Cardiac muscle cell (in vitro differentiated cells and primary cell): ENCODE results near the gene COL4A1. TPM values are rescaled to one million over a fixed set of nuclear protein-coding genes. Genes with fewer than 3 reads are reported as not detected.

Experiments
- DNase-seq, 2 donors: peaks; one replicate each; pipeline versions ENCODE4 v3.0.0 to v3.0.0-alpha.2; 2010 to 2017; ENCODE audit warnings: low read depth in 1 of 2, low spot score in 1 of 2
- H3K27ac ChIP-seq: fragments of 200-600 bp; sonication (generic); 2 replicates; pipeline ENCODE4 v1.5.1; 2016
- H3K27me3 ChIP-seq: fragments of 200-600 bp; sonication (generic); 2 replicates; pipeline ENCODE4 v1.6.0; 2016; ENCODE audit warnings: control low read depth
- H3K36me3 ChIP-seq: fragments of 200-600 bp; sonication (generic); 2 replicates; pipeline ENCODE4 v1.5.1; 2016; ENCODE audit warnings: control low read depth
- H3K4me1 ChIP-seq: fragments of 200-600 bp; sonication (generic); 2 replicates; pipeline ENCODE4 v1.8.1; 2017; ENCODE audit warnings: low read depth, mild to moderate bottlenecking, mixed run types
- H3K4me3 ChIP-seq: fragments of 200-600 bp; sonication (generic); 2 replicates; pipeline ENCODE4 v1.5.1; 2016; ENCODE audit warnings: mild to moderate bottlenecking
- H3K9me3 ChIP-seq: fragments of 200-600 bp; sonication (generic); 2 replicates; pipeline ENCODE4 v1.5.1; 2017; ENCODE audit warnings: low read depth, mild to moderate bottlenecking, control low read depth
- CTCF ChIP-seq: IDR thresholded peaks from 2 replicates; pipeline ENCODE4 v1.5.1; 2012; ENCODE audit warnings: low read depth, mild to moderate bottlenecking, low read length
- polyA plus RNA-seq: library from polyadenylated mRNA; unstranded; fragments of >200 nt; fragmentation: Nextera tagmentation; extraction: Ambion mirVana; gene quantifications from 2 replicates; pipeline ENCODE4 v1.2.1, GENCODE V29; 2016
- total RNA-seq: library from RNA; depleted of rRNA; stranded (reverse); fragments of >200 nt; gene quantifications from 2 replicates; pipeline ENCODE4 v1.2.3, GENCODE V29; 2016

Gene COL4A1
- total and polyA plus RNA-seq, 2 experiments from 2014 or later = 73.9 to 171 TPM

DNA sequence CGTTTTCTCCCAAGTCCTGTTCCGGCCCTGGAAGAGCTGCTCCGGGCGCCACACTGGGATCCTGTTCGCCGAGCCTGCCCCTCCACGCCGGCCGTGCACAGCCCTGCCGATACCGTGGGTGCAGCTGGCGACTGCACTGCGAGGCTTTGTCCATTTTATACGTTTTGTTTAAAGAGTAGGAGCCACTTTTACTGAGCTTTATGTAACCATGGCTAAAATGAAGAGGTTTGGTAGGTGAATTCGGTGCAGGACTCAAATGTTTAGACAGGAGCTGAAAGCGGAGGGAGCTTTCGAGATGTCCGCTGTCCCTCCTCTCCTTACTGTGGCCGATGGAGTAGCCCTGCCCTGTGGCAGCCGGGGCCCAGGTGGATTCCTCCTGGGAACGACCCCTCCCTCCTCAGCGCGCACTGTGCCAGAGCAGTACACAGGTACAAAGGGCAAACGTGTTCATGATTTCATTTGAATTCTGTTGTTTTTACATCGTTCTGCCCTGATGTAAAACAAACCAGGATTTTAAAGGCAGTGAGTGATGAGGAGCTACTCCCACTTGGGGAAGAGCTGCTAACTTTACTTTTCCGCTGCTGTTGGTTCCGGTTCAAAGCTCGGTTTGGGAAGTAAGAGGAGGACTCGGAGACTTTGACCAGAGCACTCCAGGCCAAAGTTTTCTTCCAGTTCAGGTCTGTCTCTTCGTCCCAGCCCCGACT is 1.9 kb upstream of the COL4A1 start:
- DNase-seq = peak in 1 of 2 donors; percentile 34
- TF ChIP-seq CTCF = no peak
- H3K27me3 ChIP-seq = peaks cover 3% of the 10 kb centered on the region
- H3K27ac ChIP-seq = no peak overlapping the region
- peaks cover 32% of the 10 kb centered on the region for H3K4me1 ChIP-seq
- no peaks in the 10 kb centered on the region for H3K9me3 ChIP-seq
- H3K4me3 ChIP-seq = peak overlapping the region; percentile 71
- H3K36me3 ChIP-seq = no peaks in the 10 kb centered on the region

- Histone ChIP-seq H3K4me3 (peak overlapping the region; percentile 71), H3K9me3 (no peaks in the 10 kb centered on the region), H3K27ac (no peak overlapping the region), H3K27me3 (peaks cover 3% of the 10 kb centered on the region), H3K36me3 (no peaks in the 10 kb centered on the region), H3K4me1 (peaks cover 31% of the 10 kb centered on the region)
- TF ChIP-seq CTCF = no peak
- DNase-seq = peak; percentile 53 to 78
Observed at GRCh38 chr13:110307767-110308655, 1.1 kb upstream of the COL4A1 start.

DNA sequence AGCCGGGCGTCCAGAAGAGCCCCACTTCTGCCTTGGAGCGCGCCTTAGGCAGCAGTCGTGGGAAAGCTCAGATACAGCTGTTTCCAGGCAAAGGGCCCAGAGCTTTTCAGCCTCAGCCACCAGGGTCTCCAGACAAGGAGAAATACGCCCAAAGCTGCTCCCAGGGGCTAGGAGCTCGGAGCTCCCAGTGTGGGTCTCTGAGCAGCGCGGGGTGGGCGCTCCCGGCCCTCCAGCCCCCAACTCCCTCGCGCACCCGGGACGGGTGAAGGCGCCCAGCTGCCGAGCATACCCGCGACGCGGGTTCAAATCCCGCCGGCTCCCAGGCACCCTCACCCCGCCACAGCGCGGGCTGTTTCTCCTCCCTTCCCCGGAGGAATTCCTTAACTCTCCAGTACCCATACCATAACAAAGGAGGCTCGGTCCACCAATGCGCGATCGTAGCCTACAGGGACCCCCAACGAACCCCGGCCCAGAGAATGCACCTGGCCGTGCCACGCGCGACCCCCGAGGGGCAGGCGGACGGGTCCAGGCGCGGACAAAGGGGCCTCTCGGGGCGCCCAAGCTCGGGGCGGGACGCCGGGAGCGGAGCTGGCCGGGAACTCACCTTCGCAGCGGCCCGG is 507 bp downstream of the COL4A1 start:
- Histone ChIP-seq H3K36me3 (no peaks in the 10 kb centered on the region), H3K9me3 (no peaks in the 10 kb centered on the region), H3K27ac (peak overlapping the region; percentile 46), H3K27me3 (peaks cover 3% of the 10 kb centered on the region), H3K4me3 (peak overlapping the region; percentile 71), H3K4me1 (peaks cover 17% of the 10 kb centered on the region)
- DNase-seq = peak; percentile 51 to 65
- TF ChIP-seq CTCF = no peak

DNA sequence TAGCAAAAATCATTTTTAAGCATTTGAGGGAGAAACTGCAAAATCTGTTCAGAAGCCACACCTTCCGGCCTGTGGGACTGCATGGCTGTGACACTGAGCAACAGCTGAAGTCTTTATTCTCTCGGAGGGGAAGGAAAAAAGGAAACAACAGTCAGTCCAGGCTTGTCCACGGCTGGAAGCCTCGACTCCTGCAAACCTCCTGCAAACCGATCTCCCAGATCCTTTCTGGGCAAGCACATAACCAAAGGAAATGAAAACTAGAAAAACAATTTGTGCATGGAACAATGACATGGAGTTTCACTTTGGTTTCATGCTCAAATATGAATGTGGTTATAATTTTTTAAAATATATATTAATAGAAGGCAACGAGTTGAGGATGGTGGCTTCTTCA is 1.0 kb downstream of the COL4A1 start:
- H3K27ac ChIP-seq = no peak overlapping the region

More for the DNA sequence above, 1.0 kb downstream of the COL4A1 start:
- peaks cover 17% of the 10 kb centered on the region for H3K4me1 ChIP-seq
- peaks cover 3% of the 10 kb centered on the region for H3K27me3 ChIP-seq
- DNase-seq = peak in 1 of 2 donors; percentile 47
- H3K36me3 ChIP-seq = no peaks in the 10 kb centered on the region
- no peaks in the 10 kb centered on the region for H3K9me3 ChIP-seq
- peak overlapping the region; percentile 71 for H3K4me3 ChIP-seq
- TF ChIP-seq CTCF = no peak
